Osteocyte (in vitro differentiated cells): Measurements from ENCODE around the gene SPSB4. TPM values are rescaled to one million over a fixed set of nuclear protein-coding genes. Genes with fewer than 3 reads are reported as not detected.
A peak's percentile ranks its signal among the peaks of the same experiment; 100 is the strongest.

ENCODE experiments used
- DNase-seq: peaks from one replicate; pipeline ENCODE4 v3.0.0; 2021; ENCODE audit warnings: mixed read lengths; ENCODE audit not compliant: unreplicated experiment; ENCODE audit errors: extremely low spot score
- H3K27ac Mint-ChIP-seq: one replicate; pipeline ENCODE4 v1.8.0; 2021; ENCODE audit warnings: mild to moderate bottlenecking, mixed read lengths; ENCODE audit not compliant: unreplicated experiment
- H3K27me3 Mint-ChIP-seq: one replicate; pipeline ENCODE4 v1.8.0; 2021; ENCODE audit warnings: mixed read lengths; ENCODE audit not compliant: unreplicated experiment
- H3K36me3 Mint-ChIP-seq: one replicate; pipeline ENCODE4 v1.8.0; 2021; ENCODE audit warnings: mixed read lengths; ENCODE audit not compliant: unreplicated experiment
- H3K4me1 Mint-ChIP-seq: one replicate; pipeline ENCODE4 v1.8.0; 2021; ENCODE audit warnings: mixed read lengths; ENCODE audit not compliant: unreplicated experiment
- H3K4me3 Mint-ChIP-seq: one replicate; pipeline ENCODE4 v1.8.0; 2021; ENCODE audit warnings: mild to moderate bottlenecking, moderate library complexity, mixed read lengths; ENCODE audit not compliant: unreplicated experiment
- H3K9me3 Mint-ChIP-seq: one replicate; pipeline ENCODE4 v1.8.0; 2021; ENCODE audit warnings: mixed read lengths; ENCODE audit not compliant: unreplicated experiment
- CTCF ChIP-seq: fragments of 200-600 bp; sonication (generic); IDR thresholded peaks from 2 replicates; pipeline ENCODE4 v1.5.0; 2021; ENCODE audit warnings: antibody characterized with exemption, mild to moderate bottlenecking, moderate library complexity
- total RNA-seq: library from RNA; stranded (reverse); gene quantifications from 2 replicates; pipeline ENCODE4 v1.2.1, GENCODE V29; 2021

The SPSB4 gene
- total RNA-seq, 1 donor from 2014 or later = 3.3 TPM

DNA sequence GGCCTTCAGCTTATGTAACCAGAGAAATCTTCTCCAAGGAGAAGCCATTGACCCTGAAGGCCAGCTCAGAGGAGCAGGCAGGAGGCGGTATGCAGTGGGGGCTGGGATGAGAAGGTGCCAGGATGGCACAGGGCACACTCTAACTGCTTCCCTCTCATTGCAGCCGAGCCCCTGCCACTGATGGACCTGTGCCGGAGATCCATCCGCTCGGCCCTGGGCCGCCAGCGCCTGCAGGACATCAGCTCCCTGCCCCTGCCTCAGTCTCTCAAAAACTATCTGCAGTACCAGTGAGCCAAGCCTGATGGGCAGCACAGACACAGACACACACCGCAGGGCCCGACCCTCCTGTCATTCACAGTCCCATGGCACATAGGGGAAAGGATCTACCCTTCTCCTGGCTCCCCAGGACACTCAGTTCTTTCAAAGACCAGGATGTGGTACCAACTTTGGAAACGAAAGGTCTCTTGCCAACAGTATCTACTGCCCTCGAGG is 95.9 kb downstream of the SPSB4 start:
- DNase-seq = peak; percentile 66
- no peaks in the 10 kb centered on the region for H3K4me1 Mint-ChIP-seq
- H3K9me3 Mint-ChIP-seq = peaks cover 13% of the 10 kb centered on the region
- peaks cover 6% of the 10 kb centered on the region for H3K36me3 Mint-ChIP-seq
- H3K27me3 Mint-ChIP-seq = no peaks in the 10 kb centered on the region
- no peak overlapping the region for H3K27ac Mint-ChIP-seq
- no peak overlapping the region for H3K4me3 Mint-ChIP-seq
- TF ChIP-seq CTCF = no peak

GRCh38 chr3:141147657-141148056 is 96.5 kb downstream of the SPSB4 start:
- H3K9me3 Mint-ChIP-seq = peaks cover 7% of the 10 kb centered on the region

GRCh38 chr3:141148169-141148568 is 97.0 kb downstream of the SPSB4 start:
- Mint-ChIP-seq H3K36me3 (no peaks in the 10 kb centered on the region), H3K9me3 (peaks cover 4% of the 10 kb centered on the region), H3K4me1 (no peaks in the 10 kb centered on the region), H3K27me3 (no peaks in the 10 kb centered on the region), H3K27ac (no peak overlapping the region), H3K4me3 (no peak overlapping the region)
- DNase-seq = peak; percentile 62
- no peak for TF ChIP-seq CTCF

More at GRCh38 chr3:141147657-141148056, 96.5 kb downstream of the SPSB4 start:
- no peak for DNase-seq
- TF ChIP-seq CTCF = no peak
- Mint-ChIP-seq H3K27ac (no peak overlapping the region), H3K4me3 (no peak overlapping the region), H3K4me1 (no peaks in the 10 kb centered on the region), H3K27me3 (no peaks in the 10 kb centered on the region), H3K36me3 (no peaks in the 10 kb centered on the region)

GRCh38 chr3:141148770-141149169 is 97.6 kb downstream of the SPSB4 start:
- Mint-ChIP-seq H3K27me3 (no peaks in the 10 kb centered on the region), H3K9me3 (no peaks in the 10 kb centered on the region), H3K4me3 (no peak overlapping the region), H3K27ac (no peak overlapping the region), H3K4me1 (no peaks in the 10 kb centered on the region), H3K36me3 (no peaks in the 10 kb centered on the region)
- no peak for TF ChIP-seq CTCF
- DNase-seq = peak; percentile 48

DNA sequence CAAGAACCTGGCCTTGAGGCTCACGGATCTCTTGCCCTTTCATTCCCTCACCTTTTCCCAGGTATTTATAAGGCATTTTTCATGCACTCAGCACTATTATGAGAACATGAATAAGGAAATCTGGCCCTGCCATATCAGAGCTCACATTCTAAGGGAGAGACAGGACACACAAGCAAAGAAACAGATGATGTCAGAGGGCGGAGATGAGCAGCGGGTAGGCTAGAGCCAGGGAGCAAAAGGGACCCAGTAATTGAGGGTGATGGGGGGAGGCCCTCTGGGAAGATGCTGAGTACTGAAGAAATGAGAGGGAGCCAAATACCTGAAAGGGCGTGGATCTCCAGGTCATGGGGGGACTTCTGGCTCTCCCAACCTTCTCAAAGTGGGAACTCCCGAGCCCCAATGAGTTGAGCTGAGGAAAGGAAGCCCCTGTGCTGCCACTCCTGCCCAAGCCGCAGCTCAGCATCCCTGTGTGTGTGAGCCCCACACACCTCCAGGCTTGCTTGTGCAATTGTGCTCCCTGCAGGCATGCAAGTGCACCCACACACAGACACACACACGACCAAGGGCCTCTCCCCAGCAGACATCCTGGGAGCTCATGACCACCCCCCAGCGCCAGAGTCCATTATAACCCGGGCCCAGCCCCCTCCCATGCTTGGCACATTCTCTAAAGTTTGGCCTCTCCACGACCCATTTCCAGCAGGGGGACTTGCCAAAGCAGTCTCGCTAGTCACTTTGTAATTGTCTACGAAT is 99.1 kb downstream of the SPSB4 start:
- Mint-ChIP-seq H3K4me3 (no peak overlapping the region), H3K9me3 (no peaks in the 10 kb centered on the region), H3K27ac (no peak overlapping the region), H3K4me1 (no peaks in the 10 kb centered on the region), H3K27me3 (no peaks in the 10 kb centered on the region), H3K36me3 (no peaks in the 10 kb centered on the region)
- TF ChIP-seq CTCF = no peak
- DNase-seq = no peak
